Upper lobe of right lung (tissue), 1 donor: Measurements from ENCODE around the gene PBOV1. TPM values are rescaled to one million over a fixed set of nuclear protein-coding genes. Genes with fewer than 3 reads are reported as not detected.

Source experiments
- ATAC-seq: fragments of 200-7000 bp; cut with Tn5 transposase; one replicate; pipeline ENCODE4 v1.9.1; 2020; ENCODE audit warnings: mild to moderate bottlenecking, moderate library complexity
- DNase-seq: peaks from one replicate; pipeline ENCODE4 v3.0.0-alpha.2; 2020
- H3K27ac ChIP-seq: fragments of 200-600 bp; one replicate; pipeline ENCODE4 v1.8.0; 2022
- H3K27me3 ChIP-seq: fragments of 200-600 bp; one replicate; pipeline ENCODE4 v1.8.0; 2022; ENCODE audit warnings: mild to moderate bottlenecking
- H3K36me3 ChIP-seq: fragments of 200-600 bp; one replicate; pipeline ENCODE4 v1.8.0; 2022
- H3K4me1 ChIP-seq: fragments of 200-600 bp; one replicate; pipeline ENCODE4 v1.8.0; 2022
- H3K4me3 ChIP-seq: fragments of 200-600 bp; one replicate; pipeline ENCODE4 v1.8.0; 2022; ENCODE audit warnings: mild to moderate bottlenecking
- H3K9me3 ChIP-seq: fragments of 200-600 bp; one replicate; pipeline ENCODE4 v1.8.0; 2022
- CTCF ChIP-seq: fragments of 200-600 bp; IDR thresholded peaks from one replicate; pipeline ENCODE4 v1.8.0; 2022; ENCODE audit warnings: antibody characterized with exemption
- intact Hi-C: fragments of 100-400 bp; cut with DNase I; formaldehyde crosslinking; loops from one replicate; pipeline ENCODE4 v1.11.0; 2022
- total RNA-seq: library from RNA; stranded (reverse); fragmentation: NEBNext Ultra II Directional; extraction: Animal tissue kit (Norgen Biotek cat#: 25700); gene quantifications from one replicate; pipeline ENCODE4 v1.2.1, GENCODE V29; 2021
- donor health status: DM: no; HTN: yes; CAD: no; lungs with severe emphysema.

Gene PBOV1
- total RNA-seq, 1 donor from 2014 or later, result not detected

GRCh38 chr6:138205437-138206094 is 12.7 kb downstream of the PBOV1 start:
- no peak for DNase-seq
- intact Hi-C loops, result no loop called here
- no peak for TF ChIP-seq CTCF
- no peak overlapping the region for H3K27ac ChIP-seq
- H3K9me3 ChIP-seq, result no peaks in the 10 kb centered on the region
- no peaks in the 10 kb centered on the region for H3K27me3 ChIP-seq
- H3K4me3 ChIP-seq, result no peak overlapping the region
- H3K36me3 ChIP-seq, result no peaks in the 10 kb centered on the region
- ATAC-seq, result no peak
- H3K4me1 ChIP-seq, result no peaks in the 10 kb centered on the region

- no peaks in the 10 kb centered on the region for H3K27me3 ChIP-seq
- no peak overlapping the region for H3K4me3 ChIP-seq
- intact Hi-C loops, result no loop called here
- no peaks in the 10 kb centered on the region for H3K9me3 ChIP-seq
- H3K4me1 ChIP-seq, result no peaks in the 10 kb centered on the region
- TF ChIP-seq CTCF, result no peak
- no peak overlapping the region for H3K27ac ChIP-seq
- H3K36me3 ChIP-seq, result no peaks in the 10 kb centered on the region
- no peak for DNase-seq
- ATAC-seq, result no peak
Measured at GRCh38 chr6:138204792-138205384, 13.4 kb downstream of the PBOV1 start.

GRCh38 chr6:138204303-138204702 is 14.0 kb downstream of the PBOV1 start:
- no peak overlapping the region for H3K4me3 ChIP-seq
- H3K27ac ChIP-seq, result no peak overlapping the region
- intact Hi-C loops, result no loop called here
- no peaks in the 10 kb centered on the region for H3K9me3 ChIP-seq
- H3K27me3 ChIP-seq, result no peaks in the 10 kb centered on the region
- DNase-seq (no peak), ATAC-seq (no peak)
- TF ChIP-seq CTCF, result no peak
- H3K36me3 ChIP-seq, result no peaks in the 10 kb centered on the region
- H3K4me1 ChIP-seq, result no peaks in the 10 kb centered on the region

GRCh38 chr6:138203315-138203714 is 15.0 kb downstream of the PBOV1 start:
- no peak for DNase-seq
- Histone ChIP-seq H3K36me3 (no peaks in the 10 kb centered on the region), H3K27me3 (no peaks in the 10 kb centered on the region), H3K4me3 (no peak overlapping the region), H3K9me3 (no peaks in the 10 kb centered on the region), H3K27ac (no peak overlapping the region), H3K4me1 (no peaks in the 10 kb centered on the region)
- intact Hi-C loops, result no loop called here
- no peak for ATAC-seq
- no peak for TF ChIP-seq CTCF

GRCh38 chr6:138201836-138202235 is 16.5 kb downstream of the PBOV1 start:
- ATAC-seq, result no peak
- H3K27ac ChIP-seq, result no peak overlapping the region
- no peak for TF ChIP-seq CTCF
- H3K4me1 ChIP-seq, result no peaks in the 10 kb centered on the region
- no peaks in the 10 kb centered on the region for H3K9me3 ChIP-seq
- DNase-seq, result no peak
- H3K36me3 ChIP-seq, result no peaks in the 10 kb centered on the region
- H3K27me3 ChIP-seq, result no peaks in the 10 kb centered on the region
- intact Hi-C loops, result no loop called here
- no peak overlapping the region for H3K4me3 ChIP-seq
